Subcutaneous abdominal adipose tissue (tissue), 5 donors: ENCODE data around the gene UGGT1.
A peak's percentile ranks its signal among the peaks of the same experiment; 100 is the strongest.

ENCODE experiments used
- H3K27ac ChIP-seq: one replicate; pipeline ENCODE4 v1.7.0; 2013; ENCODE audit warnings: low read depth, mild to moderate bottlenecking, inconsistent platforms, low read length, moderate library complexity
- H3K27me3 ChIP-seq, 5 donors: one replicate each; pipeline ENCODE4 v1.7.0; 2013; ENCODE audit warnings: low read length in 5 of 5, inconsistent platforms in 1 of 5; ENCODE audit not compliant: control insufficient read depth in 5 of 5, insufficient read depth in 4 of 5
- H3K36me3 ChIP-seq, 5 donors: one replicate each; pipeline ENCODE4 v1.7.0; 2013; ENCODE audit warnings: low read length in 5 of 5; ENCODE audit not compliant: control insufficient read depth in 5 of 5, insufficient read depth in 5 of 5
- H3K4me1 ChIP-seq, 5 donors: one replicate each; pipeline ENCODE4 v1.7.0; 2013; ENCODE audit warnings: low read length in 5 of 5, mild to moderate bottlenecking in 3 of 5, moderate library complexity in 1 of 5; ENCODE audit not compliant: control insufficient read depth in 5 of 5, insufficient read depth in 5 of 5
- H3K4me3 ChIP-seq, 5 donors: one replicate each; pipeline ENCODE4 v1.7.0; 2013; ENCODE audit warnings: low read length in 5 of 5, low read depth in 1 of 5
- H3K9ac ChIP-seq, 5 donors: one replicate each; pipeline ENCODE4 v1.7.0; 2013; ENCODE audit warnings: low read length in 5 of 5, mild to moderate bottlenecking in 4 of 5, moderate library complexity in 3 of 5
- H3K9me3 ChIP-seq, 5 donors: one replicate each; pipeline ENCODE4 v1.7.0; 2013; ENCODE audit warnings: low read length in 5 of 5; ENCODE audit not compliant: control insufficient read depth in 5 of 5
- donor health status: healthy.
- donor health status: healthy.
- donor health status: healthy.
- donor health status: healthy.
- donor health status: healthy.

UGGT1 gene

GRCh38 chr2:128227862-128228261 lies 136.9 kb downstream of the UGGT1 start:
- Histone ChIP-seq H3K9me3 (no peaks in the 10 kb centered on the region), H3K4me1 (peaks cover 0 to 6% (median 4%) of the 10 kb centered on the region in 5 donors), H3K4me3 (no peak overlapping the region), H3K36me3 (no peaks in the 10 kb centered on the region), H3K27ac (no peak overlapping the region), H3K9ac (no peak overlapping the region), H3K27me3 (no peaks in the 10 kb centered on the region)

GRCh38 chr2:128228894-128229293 lies 137.9 kb downstream of the UGGT1 start:
- H3K27me3 ChIP-seq, result no peaks in the 10 kb centered on the region

GRCh38 chr2:128232965-128233789 lies 142.2 kb downstream of the UGGT1 start:
- no peak overlapping the region for H3K27ac ChIP-seq

More at GRCh38 chr2:128228894-128229293, 137.9 kb downstream of the UGGT1 start:
- H3K27ac ChIP-seq, result no peak overlapping the region
- H3K4me3 ChIP-seq, result no peak overlapping the region
- no peaks in the 10 kb centered on the region for H3K36me3 ChIP-seq
- peaks cover 0 to 14% (median 9%) of the 10 kb centered on the region in 5 donors for H3K4me1 ChIP-seq
- no peak overlapping the region for H3K9ac ChIP-seq
- no peaks in the 10 kb centered on the region for H3K9me3 ChIP-seq

GRCh38 chr2:128233790-128234395 lies 142.9 kb downstream of the UGGT1 start:
- no peak overlapping the region for H3K9ac ChIP-seq

More at GRCh38 chr2:128232965-128233789, 142.2 kb downstream of the UGGT1 start:
- Histone ChIP-seq H3K27me3 (no peaks in the 10 kb centered on the region), H3K4me1 (peaks cover 0 to 14% (median 9%) of the 10 kb centered on the region in 5 donors), H3K9ac (peak overlapping the region in 4 of 5 donors; percentile 73 to 88 (median 76)), H3K9me3 (no peaks in the 10 kb centered on the region), H3K4me3 (peak overlapping the region in 4 of 5 donors; percentile 75 to 87 (median 82)), H3K36me3 (no peaks in the 10 kb centered on the region)

GRCh38 chr2:128234613-128235012 lies 143.6 kb downstream of the UGGT1 start:
- no peak overlapping the region for H3K27ac ChIP-seq
- no peak overlapping the region for H3K9ac ChIP-seq
- no peak overlapping the region for H3K4me3 ChIP-seq
- H3K27me3 ChIP-seq, result no peaks in the 10 kb centered on the region
- peaks cover 0 to 14% (median 9%) of the 10 kb centered on the region in 5 donors for H3K4me1 ChIP-seq
- no peaks in the 10 kb centered on the region for H3K9me3 ChIP-seq
- H3K36me3 ChIP-seq, result no peaks in the 10 kb centered on the region

More at GRCh38 chr2:128233790-128234395, 142.9 kb downstream of the UGGT1 start:
- Histone ChIP-seq H3K9me3 (no peaks in the 10 kb centered on the region), H3K4me1 (peaks cover 0 to 14% (median 9%) of the 10 kb centered on the region in 5 donors), H3K4me3 (peak overlapping the region in 4 of 5 donors; percentile 75 to 87 (median 82)), H3K27ac (no peak overlapping the region), H3K36me3 (no peaks in the 10 kb centered on the region), H3K27me3 (no peaks in the 10 kb centered on the region)

DNA sequence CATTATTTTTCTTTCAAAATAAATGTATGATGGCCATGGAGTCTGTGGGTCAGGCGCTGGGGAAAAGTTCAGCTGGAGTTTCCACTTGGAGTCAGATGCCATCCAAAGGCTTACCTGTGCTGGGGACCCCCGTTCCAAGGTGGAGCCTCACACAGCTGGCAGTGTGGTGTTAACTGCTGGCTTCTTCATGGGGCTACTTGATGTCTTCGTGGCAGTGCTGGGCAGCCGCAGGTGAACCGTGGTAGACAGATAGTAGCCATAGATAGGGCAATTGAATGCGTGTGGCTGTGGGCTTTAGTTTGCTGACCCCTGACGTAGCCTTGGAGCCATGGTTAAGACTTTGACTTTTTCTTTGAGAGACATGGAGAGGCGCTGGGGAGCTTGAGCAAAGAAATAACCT lies 144.6 kb downstream of the UGGT1 start:
- H3K27ac ChIP-seq, result no peak overlapping the region
- H3K9me3 ChIP-seq, result no peaks in the 10 kb centered on the region
- H3K36me3 ChIP-seq, result no peaks in the 10 kb centered on the region
- no peak overlapping the region for H3K9ac ChIP-seq
- no peaks in the 10 kb centered on the region for H3K27me3 ChIP-seq
- H3K4me1 ChIP-seq, result peaks cover 0 to 14% (median 9%) of the 10 kb centered on the region in 5 donors
- H3K4me3 ChIP-seq, result no peak overlapping the region

DNA sequence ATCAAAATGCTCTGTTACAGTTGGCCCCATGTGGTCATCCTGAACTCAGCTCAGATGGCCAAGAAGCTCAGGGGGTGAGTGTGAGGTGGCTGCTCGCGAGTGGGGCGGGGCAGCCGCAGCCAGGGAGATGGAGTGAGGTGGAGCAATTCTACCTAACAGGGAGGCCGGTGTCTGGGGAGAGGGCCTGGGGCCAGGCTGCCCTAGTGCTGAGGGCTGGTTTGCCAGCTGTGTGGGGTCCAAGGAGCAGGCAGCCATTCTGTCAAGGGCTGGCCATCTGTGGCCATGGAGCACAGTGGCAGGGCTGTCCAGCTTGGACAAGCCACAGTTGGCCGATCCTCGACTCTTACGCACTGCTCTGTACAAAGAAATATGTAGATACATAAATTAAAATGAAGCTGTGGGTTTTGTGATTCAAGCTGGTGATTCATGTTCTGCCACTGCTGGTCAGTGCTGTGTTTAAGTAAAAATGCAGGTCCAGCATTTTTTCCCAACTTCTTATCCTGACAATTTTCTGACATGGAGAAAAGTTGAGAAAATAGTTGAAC lies 145.6 kb downstream of the UGGT1 start:
- no peak overlapping the region for H3K4me3 ChIP-seq
- H3K27ac ChIP-seq, result no peak overlapping the region
- no peaks in the 10 kb centered on the region for H3K27me3 ChIP-seq
- H3K9ac ChIP-seq, result no peak overlapping the region
- no peaks in the 10 kb centered on the region for H3K36me3 ChIP-seq
- no peaks in the 10 kb centered on the region for H3K9me3 ChIP-seq
- peaks cover 0 to 14% (median 9%) of the 10 kb centered on the region in 5 donors for H3K4me1 ChIP-seq

- no peaks in the 10 kb centered on the region for H3K36me3 ChIP-seq
- no peak overlapping the region for H3K9ac ChIP-seq
- no peak overlapping the region for H3K27ac ChIP-seq
- no peak overlapping the region for H3K4me3 ChIP-seq
- no peaks in the 10 kb centered on the region for H3K27me3 ChIP-seq
- peaks cover 0 to 14% (median 9%) of the 10 kb centered on the region in 5 donors for H3K4me1 ChIP-seq
- no peaks in the 10 kb centered on the region for H3K9me3 ChIP-seq
These were observed 146.1 kb downstream of the UGGT1 start for GRCh38 chr2:128237081-128237534.

- Histone ChIP-seq H3K9me3 (no peaks in the 10 kb centered on the region), H3K27ac (no peak overlapping the region)
These were observed 147.1 kb downstream of the UGGT1 start for GRCh38 chr2:128237911-128238697.

More at GRCh38 chr2:128237911-128238697, 147.1 kb downstream of the UGGT1 start:
- Histone ChIP-seq H3K9ac (no peak overlapping the region), H3K4me3 (no peak overlapping the region), H3K27me3 (no peaks in the 10 kb centered on the region), H3K4me1 (peaks cover 0 to 6% (median 2%) of the 10 kb centered on the region in 5 donors), H3K36me3 (no peaks in the 10 kb centered on the region)
